Stimulated activated CD4-positive, alpha-beta T cell treated with anti-CD3 and anti-CD28 coated beads, Interleukin-2, amount 100 ng/mL, for 24 hours (primary cell): ENCODE measurements around the gene ROBO4.

ENCODE experiments used
- DNase-seq, 2 donors: peaks; one replicate each; pipeline ENCODE4 v3.0.0-alpha.2; 2020

ROBO4 gene

GRCh38 chr11:124897674-124898262 lies at the start of gene ROBO4:
ROBO4 (minus strand) TSS chr11:124897865; CDS start chr11:124897795, 70 bp downstream.
- DNase-seq, result peak in 1 of 2 donors; percentile 12

- DNase-seq, result no peak
These were observed 49.1 kb upstream of the ROBO4 start for GRCh38 chr11:124946735-124947141.

GRCh38 chr11:124945826-124946225 lies 48.2 kb upstream of the ROBO4 start:
- DNase-seq, result no peak

- no peak for DNase-seq
These were observed 46.9 kb upstream of the ROBO4 start for GRCh38 chr11:124944565-124944964.

- DNase-seq, result no peak
These were observed 46.1 kb upstream of the ROBO4 start for GRCh38 chr11:124943741-124944140.

- no peak for DNase-seq
These were observed 45.6 kb upstream of the ROBO4 start for GRCh38 chr11:124943254-124943616.

- no peak for DNase-seq
These were observed 45.0 kb upstream of the ROBO4 start for GRCh38 chr11:124942466-124943253.

GRCh38 chr11:124941703-124942102 lies 44.0 kb upstream of the ROBO4 start:
- DNase-seq, result no peak

- no peak for DNase-seq
These were observed 41.3 kb upstream of the ROBO4 start for GRCh38 chr11:124938970-124939369.

GRCh38 chr11:124938206-124938765 lies 40.6 kb upstream of the ROBO4 start:
- DNase-seq, result no peak

- no peak for DNase-seq
These were observed 39.8 kb upstream of the ROBO4 start for GRCh38 chr11:124937336-124937935.

GRCh38 chr11:124935548-124936514 lies 38.2 kb upstream of the ROBO4 start, which contains the start of gene HEPACAM:
HEPACAM (minus strand) TSS chr11:124936047; CDS start chr11:124936006, 41 bp downstream.
- DNase-seq, result no peak

GRCh38 chr11:124934862-124935547 lies 37.3 kb upstream of the ROBO4 start:
- no peak for DNase-seq

- no peak for DNase-seq
These were observed 33.1 kb upstream of the ROBO4 start for GRCh38 chr11:124930799-124931198.

- DNase-seq, result no peak
These were observed 31.4 kb upstream of the ROBO4 start for GRCh38 chr11:124928942-124929665.

GRCh38 chr11:124923296-124923695 lies 25.6 kb upstream of the ROBO4 start:
- no peak for DNase-seq

GRCh38 chr11:124922831-124923230 lies 25.2 kb upstream of the ROBO4 start:
- no peak for DNase-seq

GRCh38 chr11:124920870-124921609 lies 23.4 kb upstream of the ROBO4 start:
- DNase-seq, result peak; percentile 79 to 81

GRCh38 chr11:124920356-124920755 lies 22.7 kb upstream of the ROBO4 start:
- no peak for DNase-seq

- DNase-seq, result no peak
These were observed 22.2 kb upstream of the ROBO4 start for GRCh38 chr11:124919898-124920297.
